ENCODE measurements around the gene MGMT.

The MGMT gene

GRCh38 chr10:129717816-129718547, 250.9 kb downstream of the MGMT start:
- DNase-seq, result no peak

- no peak for DNase-seq
These were observed 251.7 kb downstream of the MGMT start for GRCh38 chr10:129718548-129719414.

- no peak for DNase-seq
These were observed 252.3 kb downstream of the MGMT start for GRCh38 chr10:129719415-129719739.

GRCh38 chr10:129719889-129720590, 253.0 kb downstream of the MGMT start:
- no peak for DNase-seq

- no peak for DNase-seq
These were observed 258.0 kb downstream of the MGMT start for GRCh38 chr10:129725011-129725410.

- DNase-seq, result no peak
These were observed 258.4 kb downstream of the MGMT start for GRCh38 chr10:129725482-129725881.

GRCh38 chr10:129725890-129726631, 259.0 kb downstream of the MGMT start:
- no peak for DNase-seq

GRCh38 chr10:129727071-129727470, 260.0 kb downstream of the MGMT start:
- no peak for DNase-seq

- DNase-seq, result no peak
These were observed 260.5 kb downstream of the MGMT start for GRCh38 chr10:129727495-129727894.

GRCh38 chr10:129728246-129728820, 261.3 kb downstream of the MGMT start:
- no peak for DNase-seq

GRCh38 chr10:129728905-129729795, 262.1 kb downstream of the MGMT start:
- DNase-seq, result no peak

- DNase-seq, result no peak
These were observed 263.4 kb downstream of the MGMT start for GRCh38 chr10:129730272-129730992.

GRCh38 chr10:129730993-129731325, 263.9 kb downstream of the MGMT start:
- no peak for DNase-seq

GRCh38 chr10:129740532-129741279, 273.7 kb downstream of the MGMT start:
- no peak for DNase-seq

- DNase-seq, result no peak
These were observed 274.4 kb downstream of the MGMT start for GRCh38 chr10:129741280-129741977.

GRCh38 chr10:129741978-129742741, 275.1 kb downstream of the MGMT start:
- no peak for DNase-seq

GRCh38 chr10:129742742-129743550, 275.9 kb downstream of the MGMT start:
- no peak for DNase-seq

GRCh38 chr10:129743738-129744133, 276.7 kb downstream of the MGMT start:
- no peak for DNase-seq
